Measurements from ENCODE around the gene CCDC68.

- TF ChIP-seq CTCF (IDR thresholded peaks at IDR 0.05) (no peak), POLR2A (IDR thresholded peaks at IDR 0.05) (no peak)
Observed at GRCh38 chr18:54938506-54938905, 20.8 kb downstream of the CCDC68 start.

Measured in gastroesophageal sphincter (tissue), 3 donors.